HG02610 (cell line): ENCODE data around the gene PHOSPHO2.

ENCODE experiments used
- ATAC-seq: cut with Tn5 transposase; IDR thresholded peaks from one replicate; pipeline ENCODE4 v1.9.1; 2021; ENCODE audit warnings: mild to moderate bottlenecking, moderate library complexity; ENCODE audit not compliant: unreplicated experiment

The PHOSPHO2 gene, protein sequence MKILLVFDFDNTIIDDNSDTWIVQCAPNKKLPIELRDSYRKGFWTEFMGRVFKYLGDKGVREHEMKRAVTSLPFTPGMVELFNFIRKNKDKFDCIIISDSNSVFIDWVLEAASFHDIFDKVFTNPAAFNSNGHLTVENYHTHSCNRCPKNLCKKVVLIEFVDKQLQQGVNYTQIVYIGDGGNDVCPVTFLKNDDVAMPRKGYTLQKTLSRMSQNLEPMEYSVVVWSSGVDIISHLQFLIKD

DNA sequence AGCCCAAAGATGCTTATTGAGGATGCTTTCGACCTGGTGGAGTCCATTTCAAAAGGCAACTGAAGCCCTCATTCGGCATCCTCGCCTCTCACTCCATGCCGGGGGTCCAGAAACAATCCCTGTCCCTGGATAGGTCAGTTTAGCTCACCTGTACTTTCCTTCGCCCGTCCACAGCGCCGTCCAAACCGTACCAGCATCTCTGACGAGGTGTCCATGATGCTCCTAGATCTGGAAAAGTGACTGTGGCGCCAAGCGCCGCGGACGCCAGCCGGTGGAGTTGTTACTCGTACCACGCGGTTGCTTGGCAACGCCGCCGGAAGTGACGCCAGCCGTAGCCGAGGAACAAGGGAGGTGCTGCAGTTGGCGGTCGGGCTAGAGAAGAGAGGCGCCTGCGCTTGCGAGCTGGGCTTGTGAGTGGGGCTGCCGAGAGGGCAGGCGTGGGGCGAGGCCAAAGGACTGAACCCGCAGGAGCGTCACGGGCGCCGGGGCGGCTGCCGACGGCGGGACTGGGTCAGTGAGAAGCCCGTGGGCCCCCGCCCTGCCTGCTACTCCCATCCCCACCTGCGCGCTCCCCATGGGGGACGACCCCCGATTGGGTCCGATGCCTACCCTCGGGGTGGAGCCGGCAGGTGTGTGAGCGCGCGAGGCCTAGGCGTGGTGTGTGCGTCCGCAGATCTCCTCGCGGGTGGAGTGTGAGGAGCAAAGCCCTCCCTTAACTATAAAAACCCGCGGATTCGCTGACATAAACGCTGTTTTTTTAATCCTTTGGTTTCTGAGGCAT is at the start of gene PHOSPHO2, which contains the start of gene CFAP210:
TSS of gene PHOSPHO2 (plus strand) at position 357 of the 781 bp plus-strand sequence. CDS start 6,503 bp downstream, outside the sequence.
TSS of gene CFAP210 (minus strand) at position 293 of the 781 bp plus-strand sequence. CDS start at position 215, 78 bp downstream.
- peak; percentile 99 for ATAC-seq

DNA sequence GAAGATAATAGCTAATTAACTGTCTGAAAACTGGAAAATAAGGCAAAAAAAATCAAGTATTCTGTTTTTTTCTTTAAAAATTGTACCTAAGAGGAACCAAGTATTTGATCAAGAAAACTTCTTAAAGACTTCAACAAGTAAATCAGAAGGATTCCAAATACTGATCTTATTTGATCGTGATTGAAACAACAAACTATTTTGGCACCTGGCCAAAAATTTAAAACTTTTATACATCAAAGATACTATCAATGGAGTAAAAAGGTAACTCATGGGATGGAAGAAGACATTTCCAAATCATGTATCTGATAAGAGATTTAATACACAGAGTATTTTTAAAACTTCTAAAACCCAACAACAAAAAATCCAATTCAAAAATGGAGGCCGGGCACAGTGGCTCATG is 46.8 kb upstream of the PHOSPHO2 start:
- ATAC-seq = no peak

DNA sequence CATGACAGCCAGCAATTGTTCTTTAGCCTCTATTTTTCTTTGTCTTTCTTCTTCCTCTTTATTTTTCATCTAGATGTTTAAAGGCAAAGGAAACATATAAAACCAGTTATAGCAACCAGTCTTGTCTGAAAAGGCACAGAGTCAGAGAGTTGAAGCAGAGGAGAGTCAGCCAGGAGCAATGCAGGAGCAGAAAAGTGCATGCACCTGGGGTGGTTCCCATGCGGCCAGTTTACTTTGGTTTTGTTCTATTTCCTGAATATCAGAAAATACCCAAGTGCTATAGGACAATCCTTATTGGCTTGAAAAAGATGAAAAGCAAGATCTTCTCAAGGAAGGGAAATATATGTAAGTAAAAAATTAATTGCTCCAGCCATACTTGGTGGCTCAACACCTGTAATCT is 45.0 kb upstream of the PHOSPHO2 start:
- no peak for ATAC-seq

DNA sequence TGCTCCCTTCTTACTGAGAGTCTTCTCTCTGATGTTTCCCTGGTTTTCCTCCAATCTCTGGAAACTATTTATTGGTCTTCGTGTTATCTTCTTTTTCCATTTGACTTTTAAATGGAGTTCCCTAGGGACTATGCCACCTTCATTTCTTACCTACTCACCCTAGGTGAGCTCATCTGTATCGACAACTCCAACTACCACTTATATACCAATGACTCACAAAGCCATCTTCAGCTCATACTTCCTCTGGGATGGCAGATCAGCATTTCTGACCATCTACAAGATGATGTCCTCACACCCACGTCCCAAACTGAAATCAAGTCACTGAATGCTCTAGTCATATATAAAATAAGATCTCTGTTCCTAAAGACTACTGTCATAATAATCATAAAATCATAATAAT is 40.6 kb upstream of the PHOSPHO2 start:
- no peak for ATAC-seq

DNA sequence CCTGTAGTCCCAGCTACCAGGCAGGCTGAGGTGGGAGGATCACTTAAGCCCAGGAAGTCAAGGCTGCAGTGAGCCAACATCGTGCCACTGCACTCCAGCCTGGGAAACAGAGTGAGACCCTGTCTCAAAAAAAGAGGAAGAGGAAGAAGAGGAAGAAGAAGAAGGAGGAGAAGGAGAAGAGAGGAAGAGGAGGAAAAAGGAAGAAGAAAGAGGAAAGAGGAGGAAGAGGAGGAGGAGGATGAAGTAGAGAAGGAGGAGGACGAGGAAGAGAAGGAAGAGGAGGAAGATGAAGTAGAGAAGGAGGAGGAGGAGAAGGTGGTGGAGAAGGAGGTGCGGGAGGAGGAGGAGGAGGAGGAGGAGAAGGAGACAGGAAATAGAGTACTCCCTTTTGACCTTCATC is 38.1 kb upstream of the PHOSPHO2 start:
- no peak for ATAC-seq

DNA sequence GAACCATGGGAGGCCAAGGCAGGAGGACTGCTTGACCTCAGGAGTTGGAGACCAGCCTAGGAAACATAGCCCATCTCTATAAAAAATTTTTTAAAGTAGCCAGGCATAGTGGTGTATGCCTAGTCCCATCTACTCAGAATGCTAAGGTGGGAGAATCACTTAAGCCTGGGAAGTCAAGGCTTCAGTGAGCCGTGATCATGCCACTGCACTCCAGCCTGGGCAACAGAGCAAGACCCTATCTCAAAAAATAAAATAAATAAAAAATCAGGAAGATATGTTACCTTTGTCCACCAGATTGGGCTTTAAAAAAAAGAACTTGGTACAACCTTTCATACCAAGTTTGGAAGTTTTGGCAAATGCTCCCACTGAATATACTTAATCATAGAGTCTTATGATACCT is 35.4 kb upstream of the PHOSPHO2 start:
- no peak for ATAC-seq

DNA sequence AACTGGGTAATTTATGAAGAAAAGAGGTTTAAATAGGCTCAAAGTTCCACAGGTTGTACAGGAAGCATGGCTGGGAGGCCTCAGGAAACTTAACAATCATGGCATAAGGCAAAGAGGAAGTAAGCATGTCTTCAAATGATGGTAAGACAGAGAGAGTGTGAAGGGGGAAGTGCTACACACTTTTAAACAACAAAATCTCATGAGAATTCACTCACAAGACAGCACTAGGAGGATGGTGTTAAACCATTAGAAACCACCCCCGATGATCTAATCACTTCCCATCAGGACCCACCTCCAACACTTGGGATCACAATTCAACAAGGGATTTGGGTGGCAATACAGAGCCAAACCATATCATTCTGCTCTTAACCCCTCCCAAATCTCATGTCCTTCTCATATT is 34.9 kb upstream of the PHOSPHO2 start:
- peak; percentile 51 for ATAC-seq

DNA sequence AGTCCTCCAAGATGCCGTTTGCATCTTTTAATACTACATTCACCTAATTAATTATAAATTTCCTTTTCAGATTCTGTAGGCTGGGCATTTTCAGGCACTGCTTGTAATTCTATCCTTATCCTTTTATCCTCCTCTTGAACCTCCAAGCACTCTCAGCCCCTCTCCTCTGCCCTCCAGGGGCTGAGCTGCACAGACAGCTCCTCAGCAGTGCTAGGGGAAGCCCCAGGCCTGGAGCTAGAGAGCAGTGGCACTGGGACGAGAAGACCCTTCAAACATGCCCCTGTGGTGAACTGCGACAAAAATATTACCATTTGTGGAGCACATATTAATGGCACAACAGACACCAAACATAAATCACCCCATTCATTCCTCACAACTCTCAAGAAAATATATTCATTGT is 33.0 kb upstream of the PHOSPHO2 start:
- no peak for ATAC-seq

DNA sequence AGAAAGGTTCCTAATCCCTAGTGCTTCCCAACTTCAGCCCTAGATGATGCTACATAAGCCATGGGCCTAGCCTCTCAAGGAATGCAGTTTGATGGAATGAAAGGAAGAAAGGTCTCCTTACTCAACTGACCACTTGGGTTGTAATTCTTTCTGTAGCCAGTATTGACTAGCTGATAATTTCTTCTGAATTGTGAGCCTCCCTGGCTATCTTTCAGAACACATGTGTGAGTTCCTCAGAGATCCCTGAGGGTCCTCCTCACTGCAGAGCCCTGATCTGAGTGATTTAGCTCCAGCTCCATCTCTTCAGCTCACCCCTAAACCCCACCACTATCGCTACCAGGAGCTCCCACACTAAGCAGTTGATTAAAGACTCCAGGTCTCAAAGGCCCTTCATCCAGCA is 31.5 kb upstream of the PHOSPHO2 start:
- ATAC-seq = no peak

DNA sequence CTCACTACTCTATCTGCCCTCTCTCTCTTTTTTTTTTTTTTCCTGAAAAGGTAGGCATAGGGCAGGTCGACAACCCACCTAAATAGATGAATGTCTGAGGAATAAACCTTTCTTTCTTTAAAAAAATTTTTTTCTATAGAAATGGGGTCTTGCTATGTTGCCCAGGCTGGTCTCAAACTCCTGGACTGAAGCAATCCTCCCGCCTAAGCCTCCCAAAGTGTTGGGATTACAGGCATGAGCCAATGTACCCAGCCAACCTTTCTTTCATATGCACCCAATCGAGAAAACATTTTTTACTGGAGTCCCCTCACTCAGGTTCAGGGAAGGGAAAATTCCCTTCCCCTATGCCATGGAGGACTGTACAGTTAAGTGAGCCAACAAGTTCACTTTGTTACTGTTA is 31.0 kb upstream of the PHOSPHO2 start:
- no peak for ATAC-seq

DNA sequence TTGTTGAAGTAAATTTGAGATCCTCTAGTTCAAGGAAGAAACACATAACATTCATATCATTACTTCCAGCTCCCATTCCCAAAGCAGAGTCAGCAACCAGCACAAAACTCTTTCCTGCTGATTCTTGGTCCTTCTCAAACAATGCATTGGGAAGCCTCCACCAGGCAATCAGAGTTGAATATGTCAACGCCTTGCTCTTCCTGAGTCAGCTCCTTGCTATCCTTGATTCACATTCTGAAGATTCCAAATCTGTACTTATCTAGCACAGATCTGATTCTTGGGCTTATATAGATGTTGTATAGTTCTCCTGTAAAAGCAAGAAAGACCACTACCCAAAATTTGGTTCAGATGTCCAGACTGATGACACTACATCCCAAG is 29.7 kb upstream of the PHOSPHO2 start:
- no peak for ATAC-seq

DNA sequence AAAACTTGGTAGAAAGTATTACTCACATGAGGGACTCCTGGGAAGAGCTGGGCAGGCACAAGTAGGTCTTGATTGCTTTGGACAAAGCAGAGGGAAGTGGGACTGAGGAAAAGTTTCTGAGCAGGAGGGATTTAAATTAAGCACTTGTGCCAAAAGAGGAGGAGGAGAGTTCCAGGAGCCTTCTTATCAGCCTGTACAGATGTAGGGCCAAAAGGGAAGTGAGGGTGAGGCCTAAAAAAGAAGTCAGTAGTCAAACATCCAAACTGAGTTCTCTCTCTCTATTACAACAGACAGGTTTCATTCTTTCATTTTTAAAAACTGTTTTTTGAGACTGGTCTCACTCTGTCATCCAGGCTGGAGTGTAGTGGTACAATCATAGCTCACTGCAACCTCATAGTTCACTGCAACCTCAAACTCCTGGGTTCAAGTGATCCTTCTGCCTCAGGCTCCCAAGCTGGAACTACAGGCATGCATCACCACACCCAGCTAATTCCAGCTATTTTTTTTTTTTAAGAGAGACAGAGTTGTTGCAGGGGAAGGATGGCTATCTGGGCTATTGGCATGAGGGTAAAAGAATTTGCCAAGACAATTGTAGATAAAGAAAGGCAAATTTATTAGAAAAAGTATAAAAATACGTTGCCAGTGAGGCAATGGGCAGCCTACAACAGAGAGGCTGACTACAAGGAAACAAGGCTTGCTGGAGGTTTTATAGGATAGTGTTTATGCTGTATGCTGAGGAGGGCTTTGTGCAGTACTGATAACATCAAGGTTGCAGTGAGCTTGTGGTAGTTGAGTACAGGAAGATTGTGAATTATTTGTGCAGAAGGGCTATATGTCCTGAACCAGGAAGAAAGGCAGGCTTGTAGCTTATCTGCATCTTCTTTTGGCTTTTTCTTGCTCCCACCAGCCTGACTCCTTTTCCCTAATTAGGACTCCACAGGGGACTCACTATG is 29.0 kb upstream of the PHOSPHO2 start:
- ATAC-seq = no peak

DNA sequence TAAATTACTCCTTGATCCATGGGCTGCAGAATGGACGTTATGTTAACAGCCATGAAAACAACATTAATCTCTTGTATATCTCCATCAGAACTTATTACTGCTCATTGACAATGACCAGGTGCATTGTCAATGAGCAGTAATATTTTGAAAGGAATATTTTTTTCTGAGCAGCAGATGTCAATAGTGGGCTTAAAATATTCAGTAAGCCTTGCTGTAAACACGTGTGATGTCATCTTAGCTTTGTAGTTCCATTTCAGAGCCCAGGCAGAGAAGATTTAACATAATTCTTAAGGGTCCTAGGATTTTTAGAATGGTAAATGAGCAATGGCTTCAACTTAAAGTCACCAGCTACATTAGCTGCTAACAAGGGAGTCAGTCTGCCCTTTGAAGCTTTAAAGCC is 26.7 kb upstream of the PHOSPHO2 start:
- no peak for ATAC-seq

DNA sequence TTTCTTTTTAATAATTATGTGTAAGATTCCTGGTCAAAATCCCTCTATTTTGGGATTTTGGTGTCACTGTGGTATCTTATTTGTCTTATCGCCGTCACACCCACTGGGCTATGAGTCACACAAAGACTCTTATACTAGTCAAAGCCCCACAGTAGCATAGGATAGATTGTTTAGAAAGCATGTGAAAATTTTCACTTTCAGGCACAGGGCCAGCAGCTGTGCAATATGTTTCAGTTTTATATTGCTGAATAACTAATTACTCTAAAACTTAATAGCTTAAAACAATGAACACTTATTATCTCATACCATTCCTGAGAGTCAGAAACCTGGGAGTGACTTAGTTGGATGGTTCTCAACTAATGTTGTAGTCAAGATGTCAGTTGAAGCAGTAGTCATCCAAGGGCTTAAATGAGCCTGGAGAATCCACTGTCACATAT is 24.0 kb upstream of the PHOSPHO2 start:
- no peak for ATAC-seq

DNA sequence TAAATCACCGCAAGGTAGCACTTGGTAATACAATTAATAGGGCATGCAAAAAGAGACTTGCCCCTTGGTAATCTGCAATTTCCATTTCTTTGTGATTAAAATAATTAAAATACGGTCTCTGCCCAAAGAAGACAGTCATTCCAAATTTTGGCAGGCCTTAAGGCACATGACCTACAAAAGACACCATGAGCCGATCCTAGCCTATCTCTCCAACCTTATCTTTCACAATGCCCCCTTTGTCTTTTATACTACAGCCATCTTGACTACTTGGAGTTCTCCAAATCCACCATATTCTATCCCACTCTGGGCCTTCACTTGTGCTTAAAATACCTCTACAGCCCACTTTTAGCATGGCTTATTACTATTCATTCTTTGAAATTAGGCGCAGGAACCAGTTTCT is 23.3 kb upstream of the PHOSPHO2 start:
- no peak for ATAC-seq

DNA sequence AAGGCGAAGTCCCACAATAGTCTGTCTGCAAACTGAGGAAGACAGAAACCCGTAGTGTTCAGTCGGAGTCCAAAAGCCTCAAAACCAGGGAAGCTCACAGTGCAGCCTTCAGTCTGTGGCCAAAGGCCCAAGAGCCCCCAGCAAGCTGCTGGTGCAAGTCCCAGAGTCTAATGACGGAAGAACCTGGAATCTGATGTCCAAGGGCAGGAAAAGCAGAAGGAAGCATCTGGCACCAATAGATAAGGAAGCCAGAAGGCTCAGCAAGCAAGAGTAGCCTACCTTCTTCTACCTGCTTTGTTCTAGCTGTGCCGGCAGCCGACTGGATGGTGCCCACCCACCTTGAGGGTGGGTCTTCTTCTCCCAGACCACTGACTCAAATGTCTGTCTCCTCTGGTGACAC is 21.9 kb upstream of the PHOSPHO2 start:
- no peak for ATAC-seq

DNA sequence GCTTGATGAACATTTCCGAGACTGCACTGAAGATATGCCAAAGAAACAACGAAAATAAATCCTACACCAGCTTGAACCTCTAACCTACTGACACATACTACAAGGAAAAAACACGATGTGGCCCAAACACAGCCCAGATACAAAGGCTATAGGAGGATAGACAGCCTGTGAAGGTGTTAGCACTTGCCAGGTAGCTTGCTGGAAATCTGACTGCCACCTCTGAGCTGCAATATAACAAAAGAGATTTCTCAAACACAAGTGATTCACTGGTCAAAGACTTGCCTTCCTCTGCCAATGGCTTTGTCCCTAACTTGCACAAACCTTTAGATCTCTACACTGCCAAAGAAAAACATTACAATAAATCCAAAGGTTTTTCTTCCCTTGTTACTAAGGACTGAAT is 21.2 kb upstream of the PHOSPHO2 start:
- ATAC-seq = no peak

DNA sequence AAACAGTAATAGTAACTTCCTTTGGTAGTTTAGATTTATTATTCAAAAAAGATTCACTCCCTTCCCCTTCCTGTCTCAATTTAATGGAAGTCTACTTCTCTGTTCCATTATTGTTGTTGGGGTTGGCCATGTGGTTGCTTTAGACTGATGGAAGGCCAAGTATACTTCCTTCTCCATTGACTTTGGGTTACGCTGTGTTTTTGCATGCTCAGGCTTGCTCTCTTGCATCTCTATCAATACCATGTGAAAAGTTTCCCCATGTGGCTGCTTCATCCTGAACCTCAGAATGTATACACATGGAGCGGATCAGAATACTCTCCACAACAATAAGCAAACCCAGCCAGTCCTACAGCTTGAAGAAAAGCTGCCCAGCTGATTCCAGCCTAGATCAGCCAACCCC is 20.3 kb upstream of the PHOSPHO2 start:
- no peak for ATAC-seq

DNA sequence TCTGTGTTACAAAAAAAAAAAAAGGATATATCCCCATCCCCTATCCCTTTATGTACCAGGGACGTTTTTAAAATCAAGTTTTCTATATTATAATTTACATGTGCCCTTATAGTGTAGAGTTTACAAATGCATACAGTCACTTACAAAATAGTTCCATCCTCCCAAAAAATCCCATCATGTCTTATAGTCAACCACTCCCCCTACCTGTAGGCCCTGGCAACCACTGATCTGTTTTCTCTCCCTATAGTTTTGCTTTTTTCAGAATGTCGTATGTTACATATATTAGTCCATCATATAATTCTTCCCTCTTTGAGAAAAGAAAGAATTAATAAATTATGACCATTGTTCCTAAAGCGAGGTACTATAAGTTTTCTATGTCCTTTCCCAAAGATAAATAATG is 17.9 kb upstream of the PHOSPHO2 start:
- no peak for ATAC-seq

DNA sequence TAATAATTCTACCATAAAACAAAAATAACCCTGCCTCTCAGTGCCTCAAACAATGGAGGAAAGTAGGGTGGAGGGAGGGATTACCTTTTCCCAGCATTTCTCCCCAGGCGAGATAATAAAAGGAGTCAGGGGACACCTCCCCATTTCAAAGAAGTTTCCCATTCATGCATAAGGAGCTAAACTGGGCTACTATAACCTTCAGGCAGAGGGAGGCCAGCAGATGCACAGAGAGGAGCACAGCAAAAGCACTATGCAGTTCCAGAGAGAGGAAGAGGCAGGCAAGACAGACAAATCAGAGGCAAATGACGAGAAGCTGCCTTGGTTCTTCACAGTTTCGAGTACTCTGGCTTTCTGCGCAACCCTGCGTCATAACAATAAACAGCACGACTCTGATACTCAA is 17.4 kb upstream of the PHOSPHO2 start:
- ATAC-seq = no peak

DNA sequence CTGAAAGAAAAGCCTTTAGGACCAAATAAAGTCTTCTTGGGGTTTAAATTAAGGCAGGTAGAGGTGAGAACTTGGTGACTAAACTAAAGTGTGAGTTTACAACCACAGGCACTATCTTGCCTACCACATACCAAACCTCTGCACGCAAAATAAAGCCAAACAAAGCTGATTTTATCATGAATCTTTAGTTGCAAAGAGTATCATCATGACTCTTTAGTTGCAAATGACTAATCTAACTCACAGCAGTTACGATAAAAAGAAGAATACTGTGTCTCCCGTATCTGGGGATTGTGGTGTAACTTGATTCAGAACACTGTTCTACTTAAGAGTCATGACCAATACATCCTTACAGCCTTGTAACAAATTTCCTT is 11.2 kb upstream of the PHOSPHO2 start:
- ATAC-seq = peak; percentile 68
